NCI-H748 treated with DMSO at 0.1 percent for 48 hours (cell line): ENCODE results near the gene TNFRSF9.

ENCODE experiments used
- DNase-seq: peaks from one replicate; lab custom pipeline; 2025; lab: John Stamatoyannopoulos, UW

TNFRSF9 gene

GRCh38 chr1:7869136-7869920 lies 71.3 kb downstream of the TNFRSF9 start:
- no peak for DNase-seq

- no peak for DNase-seq
These were observed 72.4 kb downstream of the TNFRSF9 start for GRCh38 chr1:7868070-7868780.

GRCh38 chr1:7865978-7866377 lies 74.7 kb downstream of the TNFRSF9 start:
- no peak for DNase-seq
